UCSD-AML1 (cell line): ENCODE measurements around the gene HOGA1.

Source experiments
- DNase-seq: peaks from one replicate; lab custom pipeline; 2025; ENCODE audit not compliant: unreplicated experiment; lab: John Stamatoyannopoulos, UW

The HOGA1 gene

DNA sequence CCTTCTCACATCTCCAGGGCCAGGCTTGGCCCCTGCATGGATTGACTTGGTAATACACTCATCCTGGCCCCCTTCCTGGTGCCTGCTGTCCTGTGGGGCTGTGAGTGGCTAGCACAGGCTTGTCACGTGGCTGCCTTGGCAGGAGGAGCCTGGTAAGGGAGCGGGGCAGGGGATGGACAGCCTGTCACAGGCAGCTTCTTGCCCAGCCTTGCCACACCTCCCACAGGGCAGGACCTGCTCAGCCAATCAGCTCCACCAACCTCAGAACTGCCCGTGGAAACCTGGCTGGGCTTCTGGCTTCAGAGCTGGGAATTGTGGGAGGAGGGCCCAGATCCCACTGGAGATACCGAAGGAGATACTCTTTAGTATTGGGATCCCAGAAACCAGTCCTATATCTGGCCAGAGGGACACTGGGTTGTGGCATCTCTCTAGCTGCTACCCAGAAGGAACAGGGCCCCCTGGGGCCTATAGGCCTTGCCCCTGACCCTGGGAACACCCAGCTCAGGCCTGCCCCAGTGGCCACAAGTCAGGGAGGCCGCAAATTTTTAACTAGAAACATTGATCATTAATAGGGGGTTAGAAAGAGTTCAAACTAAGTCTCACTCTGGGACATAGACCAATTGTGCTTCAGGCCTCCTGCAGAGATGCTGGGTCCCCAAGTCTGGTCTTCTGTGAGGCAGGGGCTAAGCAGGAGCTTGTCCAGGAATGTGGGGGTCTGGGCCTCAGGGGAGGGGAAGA is at the start of gene HOGA1:
Gene HOGA1, plus strand, starts transcription at position 330 of the 738 bp plus-strand sequence. Its CDS starts 315 bp downstream, at position 645.
- DNase-seq = no peak

DNA sequence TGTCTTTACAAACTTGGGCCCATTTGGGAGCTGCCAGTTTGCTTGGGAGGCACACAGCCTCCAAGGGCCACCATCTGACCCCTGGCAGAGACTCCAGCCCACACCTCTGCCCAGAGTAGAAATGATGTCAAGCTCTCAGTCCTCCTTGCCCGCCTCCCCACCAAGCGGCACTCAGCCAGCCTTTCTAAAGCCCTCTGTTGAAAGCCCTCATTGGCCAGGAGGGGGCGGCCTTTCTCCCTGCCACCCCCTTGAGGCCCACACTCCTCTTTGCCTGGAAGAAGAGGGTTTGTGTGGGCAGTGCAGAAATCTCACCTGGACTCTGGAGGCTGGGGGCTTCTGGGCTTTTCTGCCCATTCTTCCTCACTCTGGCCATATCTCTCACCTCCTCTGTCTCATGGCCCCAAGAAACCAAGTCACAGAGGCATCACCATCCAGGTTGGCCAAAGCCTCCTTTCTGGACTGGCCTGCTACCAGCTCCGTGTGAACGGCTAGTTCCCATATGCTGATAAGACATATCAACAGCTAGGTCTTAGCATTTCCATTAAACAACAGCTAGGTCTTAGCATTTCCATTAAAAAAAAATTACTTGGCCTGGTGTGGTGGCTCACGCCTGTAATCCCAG is 49.3 kb upstream of the HOGA1 start:
- DNase-seq = peak; percentile 64

DNA sequence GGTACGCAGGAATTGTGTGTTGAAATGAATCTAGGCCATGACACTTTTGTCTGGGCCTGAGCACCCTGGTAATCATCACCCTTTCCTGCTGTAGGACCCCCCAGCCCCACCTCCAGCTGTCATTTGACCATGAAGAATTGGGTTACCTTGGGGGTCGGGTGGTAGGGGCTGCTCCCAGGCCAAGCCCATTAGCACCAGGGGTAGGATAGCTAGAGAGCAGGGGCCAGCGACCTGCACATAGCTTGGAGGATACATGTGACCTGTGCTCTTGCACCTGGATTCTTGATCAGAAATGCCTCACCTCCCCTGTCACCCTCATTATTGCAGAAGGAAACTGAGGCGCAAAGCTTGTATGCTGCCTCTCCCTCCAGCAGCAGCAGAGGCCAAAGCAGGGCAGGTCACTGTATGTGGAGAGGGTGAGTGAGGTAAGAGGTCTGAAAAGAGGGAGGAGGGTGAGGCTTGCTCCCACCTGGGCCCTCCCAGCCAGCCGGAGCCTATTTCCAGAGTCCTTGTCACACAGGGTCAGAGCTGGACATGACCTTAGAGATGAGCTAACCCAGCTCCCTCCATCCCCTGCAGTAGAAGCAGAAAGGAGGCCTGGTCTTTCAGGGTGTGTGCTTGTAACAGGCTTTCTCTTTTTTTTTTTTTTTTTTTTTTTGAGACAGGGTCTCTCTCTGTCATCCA is 46.9 kb upstream of the HOGA1 start:
- DNase-seq = no peak

DNA sequence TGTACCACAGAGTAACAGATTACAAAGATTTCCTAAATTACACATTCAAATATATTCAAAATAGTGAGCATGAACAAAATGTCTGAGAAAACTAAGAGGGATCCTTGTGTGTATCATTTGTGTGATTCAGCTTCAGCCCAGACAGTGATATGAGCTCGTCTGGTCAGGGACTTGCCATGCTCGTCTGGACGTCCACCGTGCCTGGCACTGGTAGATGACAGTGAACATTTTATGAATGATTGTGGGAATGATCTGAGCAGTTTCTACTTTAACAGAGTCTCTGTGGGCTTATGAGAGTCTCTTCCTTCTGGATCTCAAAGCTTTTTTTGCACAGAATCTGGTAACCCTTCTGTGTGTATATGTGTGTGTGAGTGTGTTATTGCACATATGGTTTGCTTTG is 45.8 kb upstream of the HOGA1 start:
- no peak for DNase-seq

DNA sequence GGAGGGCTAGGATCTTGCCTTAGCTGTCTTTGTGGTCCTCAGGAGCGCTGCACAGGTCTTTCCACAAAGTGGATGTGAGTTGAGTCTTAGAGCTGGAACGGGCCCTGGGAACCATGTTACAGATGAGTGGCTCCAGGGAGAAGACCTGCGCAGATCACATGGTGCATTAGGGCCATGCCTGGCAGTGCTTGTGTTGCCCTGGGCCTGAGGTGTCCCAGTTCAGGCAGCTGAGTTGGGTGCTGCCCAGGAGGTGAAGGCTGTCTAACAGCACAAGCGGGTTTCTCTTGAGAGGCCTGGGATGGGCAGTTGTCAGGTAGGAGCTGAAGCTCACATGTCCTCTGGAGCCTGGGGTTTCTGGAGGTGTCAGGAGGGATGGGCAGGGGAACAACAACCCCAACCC is 45.4 kb upstream of the HOGA1 start:
- no peak for DNase-seq

DNA sequence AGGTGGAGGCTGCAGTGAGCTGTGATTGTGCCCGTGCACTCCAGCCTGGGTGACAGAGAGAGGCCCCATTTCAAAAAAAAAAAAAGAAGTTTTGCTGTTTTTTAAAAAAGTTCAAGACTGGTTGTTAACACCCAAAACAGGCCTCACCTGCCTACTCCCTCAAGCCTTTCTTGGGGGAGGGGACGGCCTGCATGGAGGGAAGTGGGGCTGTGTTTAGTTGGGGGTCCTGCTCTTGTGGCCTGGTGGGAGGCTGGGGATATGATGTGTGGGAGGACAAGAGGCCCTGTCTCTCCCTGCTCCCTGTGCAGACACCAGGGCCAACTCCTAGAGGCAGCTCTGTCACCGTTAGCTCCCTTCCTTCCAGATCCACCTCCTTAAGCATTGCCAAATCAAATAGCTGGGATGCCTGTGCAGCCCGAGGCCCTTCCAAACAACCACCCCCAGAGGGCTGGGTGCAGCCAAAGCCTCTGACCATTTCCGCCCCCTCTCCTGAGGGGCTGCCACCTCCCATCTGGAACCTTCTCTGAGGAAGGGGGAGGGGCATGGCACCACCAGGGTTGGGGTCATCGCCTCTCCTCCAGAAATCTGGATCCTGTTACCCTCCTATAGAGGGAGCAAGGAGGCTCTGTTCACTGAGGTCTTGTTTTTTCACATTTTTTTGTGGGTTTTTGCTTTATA is 44.5 kb upstream of the HOGA1 start:
- DNase-seq = no peak

DNA sequence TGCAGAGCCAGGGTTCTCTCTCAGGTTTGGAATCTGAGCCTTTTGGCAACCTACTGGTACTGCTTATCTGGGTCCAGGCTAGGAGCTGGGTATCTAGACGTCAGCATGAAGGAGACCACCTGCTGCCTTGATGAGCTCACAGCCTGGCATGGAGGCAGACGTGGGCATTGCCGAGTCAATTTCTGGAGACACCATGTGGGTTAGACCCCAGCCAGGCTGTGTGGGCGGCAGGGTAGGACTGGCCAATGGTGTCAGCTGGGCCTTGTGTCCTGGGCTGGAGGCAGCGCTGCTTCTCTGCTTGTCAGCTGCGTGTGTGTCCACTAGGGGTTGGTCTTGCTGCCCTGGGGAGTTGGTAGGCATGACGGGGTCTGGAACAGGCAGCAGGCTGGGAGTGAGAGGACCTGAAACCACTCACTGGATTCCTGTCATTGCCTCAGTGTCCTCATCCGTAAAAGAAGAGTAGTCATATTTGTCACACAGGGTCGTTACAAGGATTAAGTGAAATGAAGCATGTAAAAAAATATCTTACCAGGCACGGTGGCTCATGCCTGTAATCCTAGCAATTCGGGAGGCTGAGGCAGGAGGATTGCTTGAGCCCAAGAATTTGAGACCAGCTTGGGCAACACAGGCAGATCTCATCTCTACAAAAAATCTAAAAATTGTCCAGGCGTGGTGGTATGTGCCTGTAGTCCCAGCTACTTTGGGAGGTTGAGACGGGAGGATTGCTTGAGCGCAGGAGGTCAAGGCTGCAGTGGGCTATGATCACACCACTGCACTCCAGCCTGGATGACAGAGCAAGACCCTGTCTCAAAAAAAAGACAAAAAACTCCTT is 43.3 kb upstream of the HOGA1 start:
- no peak for DNase-seq

DNA sequence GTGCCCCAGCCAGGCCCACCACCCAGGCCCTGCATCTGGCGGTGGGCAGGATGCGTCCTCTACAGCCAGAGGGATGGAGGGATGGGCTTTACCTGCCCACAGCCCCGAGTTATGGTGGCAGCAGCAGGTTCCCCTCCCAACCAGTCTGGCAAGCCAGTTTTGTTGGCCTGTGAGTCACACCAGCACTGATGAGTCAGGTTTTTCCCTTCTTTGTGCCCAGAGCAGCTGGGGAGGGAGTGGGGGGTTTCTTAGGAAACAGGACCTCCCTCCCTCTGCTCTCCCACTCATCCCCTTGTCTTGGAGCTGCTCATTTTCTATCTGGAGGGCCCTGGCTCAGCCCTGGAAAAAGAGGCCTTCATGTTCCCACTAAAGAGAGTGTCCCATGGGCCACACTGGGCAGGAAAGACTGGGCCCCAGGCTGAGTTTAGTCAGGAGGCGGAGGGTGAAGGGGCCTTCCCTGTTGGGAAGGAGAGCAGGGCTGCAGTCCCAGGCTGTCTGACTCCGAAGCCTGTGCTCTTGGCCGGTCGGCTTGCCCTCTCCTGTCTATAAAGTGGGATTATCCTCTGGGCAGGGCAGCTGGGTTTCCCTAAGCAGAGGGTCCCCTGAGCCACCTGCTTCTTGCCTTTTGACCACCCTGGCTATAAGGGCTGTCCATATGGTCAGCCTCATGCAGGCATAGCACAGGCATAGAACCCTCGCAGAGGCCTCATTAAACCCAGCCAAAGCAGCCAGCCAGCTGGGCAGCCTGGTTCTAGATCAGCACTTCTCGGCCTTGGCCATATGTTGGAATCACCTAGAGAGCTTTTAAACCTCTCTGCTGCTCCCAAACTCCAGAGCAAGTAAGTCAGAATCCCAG is 41.8 kb upstream of the HOGA1 start:
- peak; percentile 60 for DNase-seq

DNA sequence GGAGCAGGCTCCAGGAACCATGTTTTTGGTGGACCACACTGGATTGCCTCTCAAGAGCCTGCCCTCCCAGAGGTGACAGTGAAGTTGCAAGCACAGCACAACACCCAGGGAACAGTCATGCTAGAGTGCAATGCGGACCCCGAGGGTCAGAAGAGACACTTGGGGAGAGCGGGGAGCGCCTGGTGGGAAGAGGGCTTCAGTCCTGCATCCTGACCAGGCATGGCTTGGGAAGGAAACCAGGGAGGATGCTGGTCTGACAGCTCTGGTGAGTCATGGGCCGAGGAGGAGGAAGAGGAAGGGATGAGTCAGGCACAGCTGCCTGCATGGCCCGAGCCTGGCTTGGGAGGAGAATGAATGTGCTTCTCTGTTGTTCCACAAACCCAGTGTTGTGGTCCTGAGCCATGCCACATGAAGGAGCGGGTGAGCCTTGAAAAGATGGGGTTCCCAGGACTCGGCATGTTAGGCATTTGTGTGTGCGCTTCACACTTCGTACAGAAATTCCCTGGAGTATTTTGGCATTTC is 41.1 kb upstream of the HOGA1 start:
- peak; percentile 85 for DNase-seq

DNA sequence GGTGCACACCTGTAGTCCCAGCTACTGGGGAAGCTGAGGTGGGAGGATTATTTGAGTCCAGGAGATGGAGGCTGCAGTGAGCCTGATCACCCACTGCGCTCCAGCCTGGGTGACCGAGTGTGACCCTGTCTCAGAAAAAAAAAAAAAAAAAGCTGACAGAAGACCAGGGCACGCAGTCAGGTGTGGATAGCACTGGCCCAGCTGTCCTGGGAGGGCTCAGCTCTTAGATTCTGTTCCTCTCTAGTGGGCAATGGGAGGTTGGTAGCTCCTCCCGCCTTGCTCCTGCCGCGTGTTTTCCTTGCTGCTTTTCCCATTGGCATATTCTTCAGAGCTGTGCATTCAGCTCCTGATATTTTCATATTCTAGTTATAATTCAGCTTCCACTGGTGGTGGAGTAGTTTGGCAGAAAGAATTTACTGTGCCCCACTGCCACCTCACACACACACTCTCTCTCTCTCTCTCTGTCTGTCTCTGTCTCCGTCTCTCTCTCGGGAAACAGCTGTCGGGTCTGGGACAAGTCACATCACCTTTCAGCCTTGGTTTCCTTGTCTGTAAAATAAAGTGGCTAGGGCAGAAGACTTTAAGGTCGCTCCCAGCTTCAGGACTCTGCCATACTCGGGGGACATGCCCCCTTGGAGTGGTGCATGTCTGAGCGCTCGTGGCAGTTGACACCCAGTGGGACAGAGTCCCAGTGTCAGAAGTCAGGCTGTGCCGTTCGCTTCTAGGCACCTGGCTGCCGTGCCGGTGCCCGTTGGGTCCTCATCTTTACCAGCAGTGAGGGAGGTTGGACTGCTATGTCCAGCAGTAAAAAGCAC is 37.5 kb upstream of the HOGA1 start:
- DNase-seq = no peak

DNA sequence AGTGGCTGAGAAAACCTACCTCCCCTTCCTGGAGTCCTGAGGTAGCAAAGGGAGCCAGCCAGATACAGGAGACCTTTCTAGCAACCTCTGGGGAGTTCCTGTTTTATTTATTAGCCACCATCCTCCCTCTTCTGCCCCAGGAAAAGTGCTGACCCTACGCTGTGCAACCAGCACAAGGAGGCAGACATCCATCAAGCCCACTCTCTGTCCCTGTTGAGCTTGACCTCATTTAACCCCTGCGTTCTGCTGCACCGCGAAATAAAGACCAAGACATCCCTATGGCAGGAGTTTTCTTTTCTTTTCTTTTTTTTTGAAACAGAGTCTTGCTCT is 37.0 kb upstream of the HOGA1 start:
- no peak for DNase-seq

DNA sequence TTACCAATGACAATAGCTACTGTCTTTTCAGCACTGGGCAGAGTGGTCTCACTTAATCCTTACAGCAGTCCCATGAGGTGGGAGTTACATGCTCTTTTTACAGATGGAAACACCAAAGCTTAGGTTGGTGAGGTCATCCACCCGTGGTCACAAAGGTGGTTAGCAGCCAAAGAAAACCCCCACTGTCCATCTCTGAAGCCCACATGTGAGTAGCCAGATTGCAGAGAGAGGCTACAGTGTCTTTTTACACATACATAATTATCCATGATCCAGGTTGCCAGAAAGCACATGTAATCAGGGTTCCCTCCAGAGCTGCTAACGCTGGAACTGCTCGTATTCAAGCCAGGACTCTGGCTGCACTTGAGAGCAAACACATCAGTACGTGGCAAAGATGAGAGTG is 36.2 kb upstream of the HOGA1 start:
- no peak for DNase-seq

DNA sequence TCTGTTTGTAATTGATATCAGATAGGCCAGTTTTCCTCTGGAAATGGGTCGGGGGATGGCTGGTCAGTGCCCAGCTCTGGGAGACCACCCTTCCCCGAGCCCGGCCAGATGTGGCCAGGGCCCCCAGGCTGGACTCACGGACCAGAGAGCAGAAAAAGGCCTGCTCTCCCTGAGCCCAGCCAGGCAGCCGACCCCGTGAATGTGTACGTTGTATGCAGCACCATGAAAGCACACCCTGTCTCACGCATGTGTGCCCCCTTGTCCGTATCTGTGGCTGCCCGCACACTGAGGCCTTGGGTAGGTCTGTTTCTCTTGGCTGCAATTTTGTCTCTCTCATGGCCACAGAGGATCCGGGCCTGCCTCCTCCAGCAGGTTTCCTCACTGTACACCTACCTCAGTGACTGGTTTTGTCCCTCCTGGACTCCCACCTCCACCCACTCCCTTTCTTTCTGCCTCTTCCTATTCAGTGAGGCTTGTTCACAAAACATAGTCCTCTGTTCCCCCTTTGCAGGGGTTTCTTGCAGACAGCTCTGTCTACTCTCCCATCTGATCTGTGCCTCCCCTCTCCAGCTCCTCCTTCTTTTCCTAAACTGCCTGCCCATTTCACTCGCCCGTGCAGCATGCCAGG is 35.2 kb upstream of the HOGA1 start:
- DNase-seq = no peak

DNA sequence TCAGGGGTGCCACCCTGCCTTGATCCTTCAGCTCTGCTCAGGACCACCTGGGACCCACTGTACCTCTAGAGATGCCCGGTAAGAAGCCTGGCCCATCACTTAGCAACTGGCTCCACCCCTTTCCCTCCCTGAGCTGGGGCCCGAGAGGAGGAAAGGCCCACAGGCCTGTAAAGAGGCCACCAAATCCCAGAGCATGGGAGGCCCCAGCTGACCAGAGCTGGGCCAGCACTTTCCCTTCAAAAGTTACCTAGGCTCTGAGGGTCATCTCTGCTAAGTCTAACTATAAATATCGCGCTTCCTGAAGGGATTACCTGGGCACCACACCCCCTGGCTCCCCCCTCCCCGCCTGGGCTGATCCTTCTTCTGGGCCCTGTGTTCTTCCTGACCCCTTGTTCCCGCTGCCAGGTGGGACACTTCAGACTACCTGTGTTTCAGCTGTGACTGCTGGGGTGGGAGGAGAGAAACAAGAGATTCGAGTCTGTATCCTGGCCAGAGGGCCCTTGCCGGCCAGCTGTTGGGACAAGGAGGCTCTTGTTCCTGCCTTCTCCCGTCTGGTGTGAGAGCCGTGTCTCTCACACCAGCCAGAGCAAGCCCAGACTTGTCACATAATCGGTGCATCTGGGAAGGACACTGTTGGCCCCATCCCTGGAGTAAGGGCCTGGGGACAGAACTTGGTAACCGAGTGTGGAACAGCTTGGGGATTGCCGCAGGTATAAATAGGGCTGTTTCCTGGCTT is 34.4 kb upstream of the HOGA1 start:
- DNase-seq = no peak

DNA sequence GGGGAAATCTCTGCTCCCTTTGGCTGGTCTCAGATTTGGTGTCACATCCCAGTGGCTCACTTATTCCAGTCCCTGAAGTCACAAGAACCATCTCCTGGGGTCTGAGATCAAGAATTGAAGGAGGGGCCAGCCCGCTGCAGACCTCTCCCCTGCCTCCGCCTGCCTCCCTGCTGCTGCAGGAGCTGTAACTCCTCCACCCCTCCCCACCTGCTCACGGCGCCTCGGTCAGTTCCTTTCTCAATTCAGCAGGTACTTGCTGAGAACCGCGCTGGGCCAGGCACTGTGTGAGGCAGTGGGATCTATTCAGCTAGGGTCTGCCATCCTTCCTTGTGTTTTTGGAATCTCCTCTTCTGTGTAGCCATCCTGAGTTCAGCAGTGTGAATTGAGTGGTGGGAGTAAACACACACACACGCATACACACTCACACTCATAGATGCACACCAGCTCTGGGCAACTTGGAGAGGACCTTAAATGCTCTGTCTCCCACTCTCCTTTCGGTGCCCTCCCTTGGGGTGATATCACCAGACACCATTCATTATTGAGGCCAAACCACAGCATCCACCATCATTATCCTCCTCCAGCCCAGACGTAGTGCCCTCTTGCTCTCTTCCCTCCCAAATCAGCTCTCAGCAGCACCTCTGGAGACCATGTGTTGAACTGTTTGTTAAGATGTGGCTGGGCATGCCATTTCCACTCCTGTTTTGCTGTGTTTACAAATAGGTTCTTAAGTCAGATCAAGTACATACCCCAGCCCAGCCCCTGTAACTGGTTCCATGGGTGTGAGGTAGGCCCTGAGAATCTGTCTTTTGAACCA is 33.6 kb upstream of the HOGA1 start:
- no peak for DNase-seq

DNA sequence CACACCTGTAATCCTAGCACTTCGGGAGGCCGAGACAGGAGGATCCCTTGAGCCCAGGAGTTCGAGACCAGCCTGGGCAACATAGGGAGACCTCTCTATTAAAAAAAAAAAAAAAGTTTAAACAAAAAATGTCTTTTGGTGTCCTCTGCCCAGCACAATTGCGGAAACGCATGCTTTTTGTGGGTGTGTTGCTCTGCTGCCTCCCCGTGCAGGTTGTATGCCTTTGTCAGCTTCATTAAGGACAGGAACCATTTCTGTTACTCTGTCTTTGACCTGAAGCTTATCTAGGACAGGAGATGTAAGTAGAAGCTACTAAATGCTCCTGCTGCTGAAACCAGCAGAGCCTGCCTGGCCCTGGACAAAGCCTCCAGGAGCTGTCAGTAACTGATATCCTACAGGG is 32.9 kb upstream of the HOGA1 start:
- no peak for DNase-seq

DNA sequence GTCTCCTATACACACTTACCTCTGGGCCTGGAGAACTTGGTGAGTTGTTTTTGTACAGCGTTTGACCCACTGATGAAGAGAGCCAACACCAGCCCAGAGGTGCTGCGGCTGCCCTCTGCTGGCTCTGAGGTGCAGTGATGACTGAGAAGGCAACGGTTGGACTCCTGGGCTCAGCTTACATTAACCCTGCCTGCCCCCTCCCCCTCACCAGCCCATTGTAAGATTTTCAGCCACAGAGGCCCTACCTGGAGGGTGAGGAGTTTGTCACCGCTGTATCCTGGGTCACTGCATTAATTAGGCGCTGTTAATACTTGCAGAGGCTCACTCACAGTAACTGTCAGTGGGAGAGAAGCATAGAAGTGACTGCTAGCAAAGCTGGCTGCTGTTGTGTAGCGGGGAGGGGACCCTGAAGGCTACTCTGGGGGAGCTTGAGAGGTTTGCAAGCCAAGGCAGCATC is 30.6 kb upstream of the HOGA1 start:
- DNase-seq = peak; percentile 71
